Upper lobe of right lung (tissue), 1 donor: ENCODE data around the gene TEX2. TPM values are rescaled to one million over a fixed set of nuclear protein-coding genes. Genes with fewer than 3 reads are reported as not detected.

Experiments
- ATAC-seq: fragments of 200-7000 bp; cut with Tn5 transposase; one replicate; pipeline ENCODE4 v1.9.1; 2020; ENCODE audit warnings: mild to moderate bottlenecking, moderate library complexity
- DNase-seq: peaks from one replicate; pipeline ENCODE4 v3.0.0-alpha.2; 2020
- H3K27ac ChIP-seq: fragments of 200-600 bp; one replicate; pipeline ENCODE4 v1.8.0; 2022
- H3K27me3 ChIP-seq: fragments of 200-600 bp; one replicate; pipeline ENCODE4 v1.8.0; 2022; ENCODE audit warnings: mild to moderate bottlenecking
- H3K36me3 ChIP-seq: fragments of 200-600 bp; one replicate; pipeline ENCODE4 v1.8.0; 2022
- H3K4me1 ChIP-seq: fragments of 200-600 bp; one replicate; pipeline ENCODE4 v1.8.0; 2022
- H3K4me3 ChIP-seq: fragments of 200-600 bp; one replicate; pipeline ENCODE4 v1.8.0; 2022; ENCODE audit warnings: mild to moderate bottlenecking
- H3K9me3 ChIP-seq: fragments of 200-600 bp; one replicate; pipeline ENCODE4 v1.8.0; 2022
- intact Hi-C: fragments of 100-400 bp; cut with DNase I; formaldehyde crosslinking; loops from one replicate; pipeline ENCODE4 v1.11.0; 2022
- total RNA-seq: library from RNA; stranded (reverse); fragmentation: NEBNext Ultra II Directional; extraction: Animal tissue kit (Norgen Biotek cat#: 25700); gene quantifications from one replicate; pipeline ENCODE4 v1.2.1, GENCODE V29; 2021
- TF ChIP-seq, protein P1 (sequence below): fragments of 200-600 bp; IDR thresholded peaks from one replicate; pipeline ENCODE4 v1.8.0; 2022; ENCODE audit warnings: antibody characterized with exemption
- donor health status: DM: no; HTN: yes; CAD: no; lungs with severe emphysema.

TEX2 gene
- total RNA-seq, 1 donor from 2014 or later = 50.6 TPM

DNA sequence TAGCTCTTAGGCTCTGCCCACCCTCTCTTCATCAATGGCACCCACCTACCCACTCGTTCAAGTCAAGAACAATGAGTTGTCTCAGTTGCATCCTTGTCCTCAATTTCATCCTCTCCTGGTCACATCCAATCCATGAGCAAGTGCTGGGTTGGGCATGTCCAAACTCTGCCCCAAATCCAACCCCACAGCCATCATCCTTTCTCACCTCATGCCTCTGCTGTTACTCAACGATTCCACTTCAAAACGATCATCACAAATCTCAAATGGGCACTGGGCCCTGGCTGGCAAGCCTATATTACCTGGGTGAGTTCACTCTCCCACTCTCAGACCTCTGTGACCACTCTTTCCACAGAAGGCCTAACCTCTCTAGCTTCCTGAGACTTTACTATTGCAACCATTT is 12.0 kb upstream of the TEX2 start:
- Histone ChIP-seq H3K4me3 (no peak overlapping the region), H3K27ac (no peak overlapping the region), H3K27me3 (no peaks in the 10 kb centered on the region), H3K36me3 (no peaks in the 10 kb centered on the region), H3K4me1 (peaks cover 7% of the 10 kb centered on the region), H3K9me3 (no peaks in the 10 kb centered on the region)
- TF ChIP-seq, protein P1, sequence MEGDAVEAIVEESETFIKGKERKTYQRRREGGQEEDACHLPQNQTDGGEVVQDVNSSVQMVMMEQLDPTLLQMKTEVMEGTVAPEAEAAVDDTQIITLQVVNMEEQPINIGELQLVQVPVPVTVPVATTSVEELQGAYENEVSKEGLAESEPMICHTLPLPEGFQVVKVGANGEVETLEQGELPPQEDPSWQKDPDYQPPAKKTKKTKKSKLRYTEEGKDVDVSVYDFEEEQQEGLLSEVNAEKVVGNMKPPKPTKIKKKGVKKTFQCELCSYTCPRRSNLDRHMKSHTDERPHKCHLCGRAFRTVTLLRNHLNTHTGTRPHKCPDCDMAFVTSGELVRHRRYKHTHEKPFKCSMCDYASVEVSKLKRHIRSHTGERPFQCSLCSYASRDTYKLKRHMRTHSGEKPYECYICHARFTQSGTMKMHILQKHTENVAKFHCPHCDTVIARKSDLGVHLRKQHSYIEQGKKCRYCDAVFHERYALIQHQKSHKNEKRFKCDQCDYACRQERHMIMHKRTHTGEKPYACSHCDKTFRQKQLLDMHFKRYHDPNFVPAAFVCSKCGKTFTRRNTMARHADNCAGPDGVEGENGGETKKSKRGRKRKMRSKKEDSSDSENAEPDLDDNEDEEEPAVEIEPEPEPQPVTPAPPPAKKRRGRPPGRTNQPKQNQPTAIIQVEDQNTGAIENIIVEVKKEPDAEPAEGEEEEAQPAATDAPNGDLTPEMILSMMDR = no peak
- DNase-seq = no peak
- intact Hi-C loops = no loop called here
- no peak for ATAC-seq

DNA sequence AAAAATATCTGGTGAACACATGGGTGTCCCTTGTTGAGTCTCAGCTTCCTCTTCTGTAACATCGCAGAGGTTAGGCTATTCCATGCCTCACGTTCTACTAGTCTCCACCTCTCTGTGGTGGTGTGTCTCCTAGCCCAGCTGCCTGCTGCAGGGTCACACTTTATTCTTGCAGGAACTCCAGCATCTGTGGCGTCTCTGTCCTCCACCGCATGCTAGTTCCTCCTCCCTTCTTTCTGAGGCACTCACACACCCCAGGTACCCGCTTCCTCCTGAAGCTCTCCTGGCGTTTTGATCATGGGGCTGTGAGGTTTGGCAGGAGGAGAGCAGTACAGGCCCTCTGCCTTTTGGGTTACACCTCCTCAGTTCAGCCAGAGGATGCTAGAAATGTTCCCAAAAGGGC is 9.9 kb upstream of the TEX2 start:
- TF ChIP-seq, protein P1 = no peak
- H3K36me3 ChIP-seq = no peaks in the 10 kb centered on the region
- H3K4me1 ChIP-seq = peaks cover 7% of the 10 kb centered on the region
- H3K9me3 ChIP-seq = no peaks in the 10 kb centered on the region
- ATAC-seq = no peak
- intact Hi-C loops = no loop called here
- no peak overlapping the region for H3K27ac ChIP-seq
- H3K4me3 ChIP-seq = no peak overlapping the region
- no peak for DNase-seq
- H3K27me3 ChIP-seq = no peaks in the 10 kb centered on the region

DNA sequence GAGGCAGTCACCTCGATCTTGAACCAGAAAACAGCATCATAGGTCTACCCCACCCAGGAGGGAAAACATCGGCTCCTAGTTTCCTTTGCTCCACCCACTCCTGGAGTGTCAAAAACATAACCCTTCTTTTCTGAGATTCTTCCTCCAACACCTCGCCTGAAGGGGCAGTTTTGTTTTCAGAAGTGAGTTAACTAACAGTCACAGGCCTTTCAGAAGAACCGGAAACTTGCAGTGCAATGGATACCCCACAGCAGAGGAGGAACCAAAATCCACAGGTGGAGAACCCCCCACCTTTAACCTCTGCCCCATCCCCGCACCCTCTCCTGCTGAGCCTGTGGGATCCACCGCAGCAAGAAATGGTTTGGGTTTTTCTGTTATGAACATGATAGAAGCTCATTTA is 7.8 kb upstream of the TEX2 start:
- no peak overlapping the region for H3K4me3 ChIP-seq
- H3K9me3 ChIP-seq = no peaks in the 10 kb centered on the region
- intact Hi-C loops = no loop called here
- no peaks in the 10 kb centered on the region for H3K4me1 ChIP-seq
- H3K27me3 ChIP-seq = no peaks in the 10 kb centered on the region
- DNase-seq = no peak
- H3K36me3 ChIP-seq = no peaks in the 10 kb centered on the region
- H3K27ac ChIP-seq = no peak overlapping the region
- ATAC-seq = no peak
- TF ChIP-seq, protein P1 = no peak

- Histone ChIP-seq H3K27ac (no peak overlapping the region), H3K4me3 (no peak overlapping the region), H3K4me1 (no peaks in the 10 kb centered on the region), H3K27me3 (no peaks in the 10 kb centered on the region), H3K36me3 (no peaks in the 10 kb centered on the region), H3K9me3 (no peaks in the 10 kb centered on the region)
- intact Hi-C loops = no loop called here
- TF ChIP-seq, protein P1 = no peak
- DNase-seq = no peak
- peak; percentile 54 for ATAC-seq
Measured at GRCh38 chr17:64269687-64270649, 6.9 kb upstream of the TEX2 start.

DNA sequence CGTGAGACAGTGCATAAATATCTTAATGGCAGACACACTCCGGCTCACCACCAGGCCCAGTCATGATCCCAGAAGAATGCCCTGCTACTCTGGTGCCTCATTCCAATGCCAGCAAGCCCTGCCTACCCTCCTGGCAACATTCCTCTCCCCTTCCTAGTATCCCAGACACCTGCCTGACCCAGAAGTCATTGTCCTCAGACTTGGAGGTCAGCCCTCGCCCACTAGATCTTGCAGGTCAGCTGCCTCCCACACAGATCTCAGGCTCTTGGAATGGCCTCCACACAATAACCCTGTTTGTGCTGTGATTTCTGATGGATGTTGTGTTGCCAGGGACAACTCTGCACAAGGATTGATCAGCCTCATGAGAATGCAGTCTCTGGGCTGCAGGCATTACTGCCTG is 1.8 kb upstream of the TEX2 start:
- no peaks in the 10 kb centered on the region for H3K36me3 ChIP-seq
- intact Hi-C loops = no loop called here
- DNase-seq (no peak), ATAC-seq (no peak)
- no peak overlapping the region for H3K27ac ChIP-seq
- H3K27me3 ChIP-seq = no peaks in the 10 kb centered on the region
- H3K4me3 ChIP-seq = no peak overlapping the region
- peaks cover 23% of the 10 kb centered on the region for H3K4me1 ChIP-seq
- TF ChIP-seq, protein P1 = no peak
- H3K9me3 ChIP-seq = no peaks in the 10 kb centered on the region
